ENCODE measurements around the gene ROR2. TPM values are rescaled to one million over a fixed set of nuclear protein-coding genes. Genes with fewer than 3 reads are reported as not detected.

ROR2 gene
- total and polyA plus RNA-seq, 10 donors = 0.65 to 15.6 (median 6.0) TPM

- peaks cover 0 to 12% (median 9%) of the 10 kb centered on the region in 8 donors for H3K9me3 ChIP-seq
- WGBS, 5 donors = 89 to 97% (median 94%) methylated on average over 4 of the region's 4 CpGs
- H3K4me3 ChIP-seq = no peak overlapping the region
- TF ChIP-seq POLR2AphosphoS5 (IDR thresholded peaks at IDR 0.05) (no peak), POLR2A (IDR thresholded peaks at IDR 0.05) (no peak)
- TF ChIP-seq, protein P1, sequence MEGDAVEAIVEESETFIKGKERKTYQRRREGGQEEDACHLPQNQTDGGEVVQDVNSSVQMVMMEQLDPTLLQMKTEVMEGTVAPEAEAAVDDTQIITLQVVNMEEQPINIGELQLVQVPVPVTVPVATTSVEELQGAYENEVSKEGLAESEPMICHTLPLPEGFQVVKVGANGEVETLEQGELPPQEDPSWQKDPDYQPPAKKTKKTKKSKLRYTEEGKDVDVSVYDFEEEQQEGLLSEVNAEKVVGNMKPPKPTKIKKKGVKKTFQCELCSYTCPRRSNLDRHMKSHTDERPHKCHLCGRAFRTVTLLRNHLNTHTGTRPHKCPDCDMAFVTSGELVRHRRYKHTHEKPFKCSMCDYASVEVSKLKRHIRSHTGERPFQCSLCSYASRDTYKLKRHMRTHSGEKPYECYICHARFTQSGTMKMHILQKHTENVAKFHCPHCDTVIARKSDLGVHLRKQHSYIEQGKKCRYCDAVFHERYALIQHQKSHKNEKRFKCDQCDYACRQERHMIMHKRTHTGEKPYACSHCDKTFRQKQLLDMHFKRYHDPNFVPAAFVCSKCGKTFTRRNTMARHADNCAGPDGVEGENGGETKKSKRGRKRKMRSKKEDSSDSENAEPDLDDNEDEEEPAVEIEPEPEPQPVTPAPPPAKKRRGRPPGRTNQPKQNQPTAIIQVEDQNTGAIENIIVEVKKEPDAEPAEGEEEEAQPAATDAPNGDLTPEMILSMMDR (IDR thresholded peaks at IDR 0.05 in 8 of 11, conservative IDR thresholded peaks at IDR 0.05 in 3 of 11) = no peak
- intact Hi-C loops (cut with DNase I; ENCODE audit: low total_unique reads) = no loop called here
- H3K27me3 ChIP-seq (replicated peaks in 1 of 7) = peaks cover 0 to 28% (median 0%) of the 10 kb centered on the region in 7 donors
- no peaks in the 10 kb centered on the region for H3K36me3 ChIP-seq
- H3K4me1 ChIP-seq = peaks cover 0 to 39% (median 9%) of the 10 kb centered on the region in 6 donors
- DNase-seq = no peak
- no peak overlapping the region for H3K27ac ChIP-seq
These were observed 233.8 kb downstream of the ROR2 start for GRCh38 chr9:91716239-91716638.

GRCh38 chr9:91714874-91715615 is 235.0 kb downstream of the ROR2 start:
- intact Hi-C loops (cut with DNase I; ENCODE audit: low total_unique reads) = no loop called here
- TF ChIP-seq POLR2AphosphoS5 (IDR thresholded peaks at IDR 0.05) (no peak), POLR2A (IDR thresholded peaks at IDR 0.05) (no peak)
- TF ChIP-seq, protein P1 (IDR thresholded peaks at IDR 0.05 in 8 of 11, conservative IDR thresholded peaks at IDR 0.05 in 3 of 11) = no peak
- Histone ChIP-seq H3K4me3 (peak overlapping the region in 3 of 8 donors; percentile 19 to 65 (median 44)), H3K36me3 (no peaks in the 10 kb centered on the region), H3K27ac (peak overlapping the region in 1 of 8 donors; percentile 33), H3K4me1 (peaks cover 0 to 27% (median 2%) of the 10 kb centered on the region in 6 donors), H3K9me3 (peaks cover 0 to 12% (median 9%) of the 10 kb centered on the region in 8 donors), H3K27me3 (replicated peaks in 1 of 7) (peaks cover 0 to 28% (median 0%) of the 10 kb centered on the region in 7 donors)
- DNase-seq = no peak
- WGBS, 5 donors = 76 to 90% (median 88%) methylated on average over 14 of the region's 14 CpGs

- peak; percentile 87 for DNase-seq
- H3K27me3 ChIP-seq (replicated peaks in 1 of 7) = peaks cover 0 to 28% (median 0%) of the 10 kb centered on the region in 7 donors
- H3K9me3 ChIP-seq = peaks cover 0 to 12% (median 9%) of the 10 kb centered on the region in 8 donors
- intact Hi-C loops (cut with DNase I; ENCODE audit: low total_unique reads) = no loop called here
- TF ChIP-seq POLR2A (IDR thresholded peaks at IDR 0.05) (no peak), POLR2AphosphoS5 (IDR thresholded peaks at IDR 0.05) (peak; percentile 27 to 46 (median 42))
- peak overlapping the region in 3 of 8 donors; percentile 11 to 53 (median 33) for H3K27ac ChIP-seq
- peak overlapping the region in 6 of 8 donors; percentile 12 to 65 (median 20) for H3K4me3 ChIP-seq
- H3K4me1 ChIP-seq = peaks cover 0 to 26% (median 2%) of the 10 kb centered on the region in 6 donors
- 11 to 44% (median 16%) methylated on average over 29 to 38 of the region's 39 CpGs for WGBS, 5 donors
- H3K36me3 ChIP-seq = no peaks in the 10 kb centered on the region
These were observed 235.8 kb downstream of the ROR2 start for GRCh38 chr9:91714020-91714806.

- 85 to 94% (median 88%) methylated on average over 7 of the region's 7 CpGs for WGBS, 5 donors
- no peak for DNase-seq
- no peak for TF ChIP-seq POLR2AphosphoS5 (IDR thresholded peaks at IDR 0.05)
- TF ChIP-seq, protein P1 (IDR thresholded peaks at IDR 0.05 in 8 of 11, conservative IDR thresholded peaks at IDR 0.05 in 3 of 11) = no peak
- no peak for TF ChIP-seq POLR2A (IDR thresholded peaks at IDR 0.05)
- peaks cover 0 to 12% (median 9%) of the 10 kb centered on the region in 8 donors for H3K9me3 ChIP-seq
- no peak overlapping the region for H3K4me3 ChIP-seq
- H3K4me1 ChIP-seq = peaks cover 0 to 26% (median 2%) of the 10 kb centered on the region in 6 donors
- H3K36me3 ChIP-seq = no peaks in the 10 kb centered on the region
- intact Hi-C loops (cut with DNase I; ENCODE audit: low total_unique reads) = no loop called here
- H3K27me3 ChIP-seq (replicated peaks in 1 of 7) = peaks cover 0 to 23% (median 0%) of the 10 kb centered on the region in 7 donors
- H3K27ac ChIP-seq = peak overlapping the region in 1 of 8 donors; percentile 71
These were observed 237.2 kb downstream of the ROR2 start for GRCh38 chr9:91712811-91713210.
